GM12878 (cell line): Measurements from ENCODE around the gene MRPS23. TPM values are rescaled to one million over a fixed set of nuclear protein-coding genes. Genes with fewer than 3 reads are reported as not detected.

Experiments
- ATAC-seq: fragments of 200-7000 bp; cut with Tn5 transposase; 3 replicates; pipeline ENCODE4 v1.9.1; 2020; ENCODE audit warnings: mild to moderate bottlenecking, moderate library complexity
- BruUV-seq: library from RNA; stranded (reverse); fragments of 400-500 nt; replicated peaks from 2 replicates; lab custom pipeline; 2021; lab: Mats Ljungman, UMichigan
- CTCF ChIA-PET: fragments of 300-600 bp; sonication (Branson Sonifier 250); formaldehyde crosslinking; extraction: SDS; loops from one replicate; lab custom pipeline; 2021; ENCODE audit warnings: inconsistent platforms; lab: Yijun Ruan, JAX
- POLR2A ChIA-PET: fragments of 350-600 bp; formaldehyde crosslinking; extraction: SDS; loops from one replicate; lab custom pipeline; 2021; ENCODE audit warnings: inconsistent platforms; lab: Charles Lee
- RAD21 ChIA-PET: fragments of 300-600 bp; sonication (Branson Sonifier 250); formaldehyde crosslinking; loops from one replicate; lab custom pipeline; 2023; ENCODE audit warnings: antibody characterized with exemption; ENCODE audit not compliant: unreplicated experiment; lab: Charles Lee
- SMC1A ChIA-PET: fragments of 300-600 bp; sonication (Branson Sonifier 250); formaldehyde crosslinking; loops from one replicate; lab custom pipeline; 2023; ENCODE audit not compliant: unreplicated experiment, uncharacterized antibody; lab: Charles Lee
- DNase-seq: peaks from one replicate; pipeline ENCODE4 v3.0.0-alpha.2; 2011; ENCODE audit warnings: low read depth, low spot score
- FAIRE-seq: peaks from 3 replicates; lab custom pipeline; 2011; peaks lifted over from hg19 to GRCh38; lab: Jason Lieb, UNC
- H2AFZ ChIP-seq: 2 replicates; pipeline ENCODE4 v1.6.0; 2011; ENCODE audit warnings: low read depth, low read length, control low read depth; ENCODE audit not compliant: control insufficient read depth
- H3K27ac ChIP-seq: 2 replicates; pipeline ENCODE4 v1.5.1; 2011; ENCODE audit warnings: control low read depth; ENCODE audit not compliant: control insufficient read depth, insufficient read depth
- H3K27me3 ChIP-seq, 2 experiments: replicated peaks in 1 of 2; 2 replicates each; pipeline versions ENCODE4 v1.6.0 to v1.6.1; 2011; ENCODE audit warnings: low read length in 1 of 2; ENCODE audit not compliant: control insufficient read depth in 2 of 2, insufficient read depth in 2 of 2
- H3K36me3 ChIP-seq, 2 experiments: 2 replicates each; pipeline ENCODE4 v1.5.1; 2011; ENCODE audit warnings: low read length in 1 of 2; ENCODE audit not compliant: control insufficient read depth in 2 of 2, insufficient read depth in 2 of 2
- H3K4me1 ChIP-seq: 2 replicates; pipeline ENCODE4 v1.6.1; 2011; ENCODE audit warnings: mild to moderate bottlenecking, low read length, moderate library complexity, mixed read lengths; ENCODE audit not compliant: control insufficient read depth, insufficient read depth
- H3K4me2 ChIP-seq: 2 replicates; pipeline ENCODE4 v1.6.0; 2011; ENCODE audit warnings: control low read depth; ENCODE audit not compliant: control insufficient read depth, insufficient read depth
- H3K4me3 ChIP-seq: fragments of 200-600 bp; sonication (generic); 2 replicates; pipeline ENCODE4 v1.5.1; 2016
- H3K79me2 ChIP-seq: 2 replicates; pipeline ENCODE4 v1.6.0; 2011; ENCODE audit warnings: low read length; ENCODE audit not compliant: control insufficient read depth, insufficient read depth
- H3K9ac ChIP-seq: 2 replicates; pipeline ENCODE4 v1.8.0; 2011; ENCODE audit warnings: low read length, control low read depth, mixed read lengths; ENCODE audit not compliant: control insufficient read depth, insufficient read depth
- H3K9me3 ChIP-seq: replicated peaks from 3 replicates; pipeline ENCODE4 v1.5.1; 2011; ENCODE audit warnings: mild to moderate bottlenecking, low read length; ENCODE audit not compliant: control insufficient read depth, insufficient read depth
- H4K20me1 ChIP-seq: 2 replicates; pipeline ENCODE4 v1.6.0; 2011; ENCODE audit not compliant: control insufficient read depth, insufficient read depth
- GATAD2B ChIP-seq: fragments of 450-650 bp; conservative IDR thresholded peaks from 2 replicates; pipeline ENCODE4 v1.6.1; 2017; ENCODE audit warnings: low read depth, mild to moderate bottlenecking, moderate library complexity
- HDGF ChIP-seq: fragments of 450-650 bp; IDR thresholded peaks from 2 replicates; pipeline ENCODE4 v1.6.1; 2016; ENCODE audit warnings: antibody characterized with exemption
- JUNB ChIP-seq: IDR thresholded peaks from 2 replicates; pipeline ENCODE4 v1.6.1; 2016; ENCODE audit warnings: antibody characterized with exemption, mild to moderate bottlenecking
- LARP7 ChIP-seq: fragments of 450-650 bp; IDR thresholded peaks from 2 replicates; pipeline ENCODE4 v1.6.1; 2017; ENCODE audit warnings: mild to moderate bottlenecking
- NFIC ChIP-seq: IDR thresholded peaks from 2 replicates; pipeline ENCODE4 v1.6.1; 2012; ENCODE audit warnings: low read depth, mild to moderate bottlenecking, inconsistent platforms, low read length, moderate library complexity
- NFXL1 ChIP-seq: fragments of 450-650 bp; IDR thresholded peaks from 2 replicates; pipeline ENCODE4 v1.6.1; 2017; ENCODE audit warnings: antibody characterized with exemption, mild to moderate bottlenecking, borderline replicate concordance
- RAD21 ChIP-seq: IDR thresholded peaks from 2 replicates; pipeline ENCODE4 v1.6.1; 2011; ENCODE audit warnings: mild to moderate bottlenecking, low read depth, low read length, moderate library complexity; ENCODE audit not compliant: insufficient read depth
- SMARCA5 ChIP-seq: fragments of 450-650 bp; IDR thresholded peaks from 2 replicates; pipeline ENCODE4 v1.6.1; 2017; ENCODE audit warnings: mild to moderate bottlenecking
- SREBF1 ChIP-seq: IDR thresholded peaks from 2 replicates; pipeline ENCODE4 v1.6.1; 2012; ENCODE audit warnings: mild to moderate bottlenecking, low read length
- TCF3 ChIP-seq: IDR thresholded peaks from 2 replicates; pipeline ENCODE4 v1.6.1; 2012; ENCODE audit warnings: low read depth, mild to moderate bottlenecking, low read length, borderline replicate concordance; ENCODE audit not compliant: insufficient read depth
- ZNF24 ChIP-seq: fragments of 450-650 bp; IDR thresholded peaks from 2 replicates; pipeline ENCODE4 v1.6.1; 2017; ENCODE audit warnings: antibody characterized with exemption, mild to moderate bottlenecking
- ZNF274 ChIP-seq: IDR thresholded peaks from one replicate; pipeline ENCODE4 v1.8.0; 2011; ENCODE audit not compliant: insufficient read length, insufficient read depth
- WGBS: methylation state at CpG from one replicate; pipeline ENCODE4 v1.1.6; 2016; ENCODE audit warnings: low lambda C conversion rate; ENCODE audit not compliant: insufficient replicate concordance, insufficient coverage; ENCODE audit errors: missing lambda C conversion rate; 5-methylcytosine and 5-hydroxymethylcytosine counted together
- in situ Hi-C: fragments of 300-500 bp; cut with MboI; formaldehyde crosslinking; loops from 9 replicates; pipeline ENCODE4 v1.14.3; 2018; ENCODE audit warnings: mixed read lengths
- intact Hi-C: fragments of 100-400 bp; cut with micrococcal nuclease; formaldehyde crosslinking; loops from one replicate; pipeline ENCODE4 v1.14.2; 2022; ENCODE audit not compliant: unreplicated experiment
- polyA plus RNA-seq, 11 experiments: library from polyadenylated mRNA; depleted of rRNA in 4 of 11; unstranded in 6 of 11; stranded (reverse) in 5 of 11; fragments of >200 nt; fragmentation: Nextera tagmentation in 4 of 11; fragmentation: Illumina TruSeq in 1 of 11; extraction: Ambion mirVana in 4 of 11; extraction: Trizol in 1 of 11; gene quantifications; 1 replicate in 1 of 11; 2 replicates in 10 of 11; pipeline versions ENCODE4 v1.2.1 to v1.2.3, GENCODE V29; 2011 to 2016; ENCODE audit warnings: inconsistent platforms in 2 of 11, missing spikeins in 2 of 11, low read depth in 1 of 11
- total RNA-seq, 4 experiments: library from RNA; depleted of rRNA in 3 of 4; stranded (reverse); fragments of >200 nt in 3 of 4; fragmentation: Illumina TruSeq in 1 of 4; extraction: Trizol in 1 of 4; gene quantifications; 2 replicates each; pipeline versions ENCODE4 v1.2.1 to v1.2.3, GENCODE V29; 2013 to 2021
- TF ChIP-seq, protein P1 (sequence below), 3 experiments: IDR thresholded peaks in 2 of 3; conservative IDR thresholded peaks in 1 of 3; 2 replicates each; pipeline ENCODE4 v1.5.1; 2011; ENCODE audit warnings: low read depth in 3 of 3, low read length in 3 of 3, mild to moderate bottlenecking in 3 of 3, control low read depth in 2 of 3, moderate library complexity in 2 of 3, inconsistent platforms in 1 of 3, mixed read lengths in 1 of 3; ENCODE audit not compliant: control insufficient read depth in 2 of 3, insufficient read depth in 1 of 3; ENCODE audit errors: extremely low read depth in 1 of 3
- TF ChIP-seq, protein P2 (sequence below): IDR thresholded peaks from 2 replicates; pipeline ENCODE4 v1.6.1; 2012; ENCODE audit warnings: low read depth, low read length, improper control_type of control experiment
- TF ChIP-seq, protein P3 (sequence below): fragments of 450-650 bp; IDR thresholded peaks from 2 replicates; pipeline ENCODE4 v1.6.1; 2017; ENCODE audit warnings: low read depth, mild to moderate bottlenecking, moderate library complexity
- TF ChIP-seq, protein P4 (sequence below): fragments of 450-650 bp; IDR thresholded peaks from 2 replicates; pipeline ENCODE4 v1.6.1; 2017; ENCODE audit warnings: borderline replicate concordance
- TF ChIP-seq, protein P5 (sequence below): fragments of 450-650 bp; IDR thresholded peaks from 2 replicates; pipeline ENCODE4 v1.6.1; 2016; ENCODE audit warnings: mild to moderate bottlenecking

MRPS23 gene
- total and polyA plus RNA-seq, 10 of the 15 experiments (the other 5 are each of a cell fraction or from before 2014, with no cell fraction given) = 65.3 to 237 (median 87.9) TPM

DNA sequence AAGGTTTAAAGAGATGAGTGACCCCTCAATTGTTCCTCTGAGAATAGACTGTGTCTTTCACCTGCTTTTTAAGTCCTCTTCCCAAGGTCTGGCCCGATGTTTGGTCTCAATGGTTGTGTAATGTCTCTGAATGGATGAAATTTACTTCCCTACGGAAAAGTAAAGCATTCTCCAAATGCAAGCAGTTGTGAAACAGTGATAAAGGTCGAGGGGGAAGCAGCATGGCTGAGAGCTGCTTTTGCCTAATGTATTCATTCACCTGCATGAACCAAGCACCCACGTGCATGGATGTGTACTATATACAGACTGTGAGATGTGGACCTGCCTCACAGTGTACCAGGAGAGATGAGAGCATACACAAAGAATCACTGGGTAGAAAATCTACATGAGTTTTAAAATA, 11.4 kb downstream of the MRPS23 start (continued):
- TF ChIP-seq, protein P1, sequence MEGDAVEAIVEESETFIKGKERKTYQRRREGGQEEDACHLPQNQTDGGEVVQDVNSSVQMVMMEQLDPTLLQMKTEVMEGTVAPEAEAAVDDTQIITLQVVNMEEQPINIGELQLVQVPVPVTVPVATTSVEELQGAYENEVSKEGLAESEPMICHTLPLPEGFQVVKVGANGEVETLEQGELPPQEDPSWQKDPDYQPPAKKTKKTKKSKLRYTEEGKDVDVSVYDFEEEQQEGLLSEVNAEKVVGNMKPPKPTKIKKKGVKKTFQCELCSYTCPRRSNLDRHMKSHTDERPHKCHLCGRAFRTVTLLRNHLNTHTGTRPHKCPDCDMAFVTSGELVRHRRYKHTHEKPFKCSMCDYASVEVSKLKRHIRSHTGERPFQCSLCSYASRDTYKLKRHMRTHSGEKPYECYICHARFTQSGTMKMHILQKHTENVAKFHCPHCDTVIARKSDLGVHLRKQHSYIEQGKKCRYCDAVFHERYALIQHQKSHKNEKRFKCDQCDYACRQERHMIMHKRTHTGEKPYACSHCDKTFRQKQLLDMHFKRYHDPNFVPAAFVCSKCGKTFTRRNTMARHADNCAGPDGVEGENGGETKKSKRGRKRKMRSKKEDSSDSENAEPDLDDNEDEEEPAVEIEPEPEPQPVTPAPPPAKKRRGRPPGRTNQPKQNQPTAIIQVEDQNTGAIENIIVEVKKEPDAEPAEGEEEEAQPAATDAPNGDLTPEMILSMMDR (IDR thresholded peaks at IDR 0.05 in 2 of 3, conservative IDR thresholded peaks at IDR 0.05 in 1 of 3; ENCODE audit: control insufficient read depth in 2 of 3, extremely low read depth in 1 of 3, insufficient read depth in 1 of 3, low read depth in 3 of 3, low read length in 3 of 3) = no peak
- TF ChIP-seq RAD21 (no peak), GATAD2B (no peak), ZNF274 (no peak)
- TF ChIP-seq, all 136 proteins: peak for 0

DNA sequence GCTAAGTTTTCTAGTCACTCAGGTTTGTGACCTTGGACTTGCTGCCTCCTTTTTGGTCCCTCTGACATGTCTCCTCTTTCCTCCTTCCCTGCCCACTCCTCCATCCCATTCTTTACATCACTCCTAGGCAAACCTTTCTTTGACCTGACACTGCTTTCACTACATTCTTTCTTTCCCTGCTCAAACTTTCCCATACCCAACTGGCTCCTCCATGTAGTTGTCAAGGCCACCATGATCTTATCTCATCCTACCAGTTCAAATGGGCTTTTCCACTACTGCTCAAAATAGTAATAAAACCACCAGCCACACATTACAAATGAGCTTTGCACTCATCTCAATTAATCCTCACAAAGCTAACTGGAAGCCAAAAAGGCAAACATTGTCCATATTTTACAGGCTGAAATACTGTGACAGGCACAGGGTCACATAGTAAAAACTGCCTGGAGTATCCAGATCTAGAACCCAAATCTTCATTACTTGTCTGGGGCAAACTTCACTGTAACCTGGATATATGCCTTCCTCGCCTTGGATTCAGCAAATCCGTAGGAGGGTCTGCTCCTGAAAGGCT, 14.4 kb downstream of the MRPS23 start:
- H3K27ac ChIP-seq = no peak overlapping the region
- H3K4me2 ChIP-seq = no peak overlapping the region
- no peaks in the 10 kb centered on the region for H3K27me3 ChIP-seq
- ATAC-seq (no peak), FAIRE-seq (no peak), DNase-seq (no peak)
- no peak overlapping the region for H3K4me3 ChIP-seq
- peaks cover 5% of the 10 kb centered on the region; the same call in 1 of the 2 replicates for H3K4me1 ChIP-seq
- H2AFZ ChIP-seq = no peak overlapping the region
- no TSS peak for BruUV-seq
- H3K9me3 ChIP-seq = no peaks in the 10 kb centered on the region
- in situ Hi-C loops = loop anchor here (5.0 kb wide), 1 partner anchor 708 kb away; no protein-coding TSS in a partner anchor
- peaks cover 3 to 8% of the 10 kb centered on the region in 2 experiments; a peak in 3 of 4 replicates for H3K36me3 ChIP-seq
- ChIA-PET RAD21 (no interaction called here), POLR2A (no interaction called here), CTCF (interaction anchor here (1.0 to 4.3 kb wide), 9 partner anchors 9 to 702 kb away, joined by 3 to 28 read pairs (median 21); partner anchors contain the start of genes CCDC182 and MRPS23), SMC1A (interaction anchor here (0.7 kb wide), 1 partner anchor 942 kb away, joined by 3 read pairs; no protein-coding TSS in a partner anchor)
- intact Hi-C loops = no loop called here
- 97% methylated on average over 2 of the region's 2 CpGs for WGBS
- H4K20me1 ChIP-seq = no peaks in the 10 kb centered on the region
- H3K79me2 ChIP-seq = no peaks in the 10 kb centered on the region
- H3K9ac ChIP-seq = no peak overlapping the region
- TF ChIP-seq, protein P2, sequence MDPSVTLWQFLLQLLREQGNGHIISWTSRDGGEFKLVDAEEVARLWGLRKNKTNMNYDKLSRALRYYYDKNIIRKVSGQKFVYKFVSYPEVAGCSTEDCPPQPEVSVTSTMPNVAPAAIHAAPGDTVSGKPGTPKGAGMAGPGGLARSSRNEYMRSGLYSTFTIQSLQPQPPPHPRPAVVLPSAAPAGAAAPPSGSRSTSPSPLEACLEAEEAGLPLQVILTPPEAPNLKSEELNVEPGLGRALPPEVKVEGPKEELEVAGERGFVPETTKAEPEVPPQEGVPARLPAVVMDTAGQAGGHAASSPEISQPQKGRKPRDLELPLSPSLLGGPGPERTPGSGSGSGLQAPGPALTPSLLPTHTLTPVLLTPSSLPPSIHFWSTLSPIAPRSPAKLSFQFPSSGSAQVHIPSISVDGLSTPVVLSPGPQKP = no peak
- TF ChIP-seq, protein P3, sequence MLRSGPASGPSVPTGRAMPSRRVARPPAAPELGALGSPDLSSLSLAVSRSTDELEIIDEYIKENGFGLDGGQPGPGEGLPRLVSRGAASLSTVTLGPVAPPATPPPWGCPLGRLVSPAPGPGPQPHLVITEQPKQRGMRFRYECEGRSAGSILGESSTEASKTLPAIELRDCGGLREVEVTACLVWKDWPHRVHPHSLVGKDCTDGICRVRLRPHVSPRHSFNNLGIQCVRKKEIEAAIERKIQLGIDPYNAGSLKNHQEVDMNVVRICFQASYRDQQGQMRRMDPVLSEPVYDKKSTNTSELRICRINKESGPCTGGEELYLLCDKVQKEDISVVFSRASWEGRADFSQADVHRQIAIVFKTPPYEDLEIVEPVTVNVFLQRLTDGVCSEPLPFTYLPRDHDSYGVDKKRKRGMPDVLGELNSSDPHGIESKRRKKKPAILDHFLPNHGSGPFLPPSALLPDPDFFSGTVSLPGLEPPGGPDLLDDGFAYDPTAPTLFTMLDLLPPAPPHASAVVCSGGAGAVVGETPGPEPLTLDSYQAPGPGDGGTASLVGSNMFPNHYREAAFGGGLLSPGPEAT = no peak
- TF ChIP-seq NFXL1 (no peak), SREBF1 (no peak), HDGF (no peak), TCF3 (no peak), NFIC (no peak), ZNF24 (no peak), LARP7 (no peak), JUNB (no peak), SMARCA5 (no peak)
- TF ChIP-seq, protein P4, sequence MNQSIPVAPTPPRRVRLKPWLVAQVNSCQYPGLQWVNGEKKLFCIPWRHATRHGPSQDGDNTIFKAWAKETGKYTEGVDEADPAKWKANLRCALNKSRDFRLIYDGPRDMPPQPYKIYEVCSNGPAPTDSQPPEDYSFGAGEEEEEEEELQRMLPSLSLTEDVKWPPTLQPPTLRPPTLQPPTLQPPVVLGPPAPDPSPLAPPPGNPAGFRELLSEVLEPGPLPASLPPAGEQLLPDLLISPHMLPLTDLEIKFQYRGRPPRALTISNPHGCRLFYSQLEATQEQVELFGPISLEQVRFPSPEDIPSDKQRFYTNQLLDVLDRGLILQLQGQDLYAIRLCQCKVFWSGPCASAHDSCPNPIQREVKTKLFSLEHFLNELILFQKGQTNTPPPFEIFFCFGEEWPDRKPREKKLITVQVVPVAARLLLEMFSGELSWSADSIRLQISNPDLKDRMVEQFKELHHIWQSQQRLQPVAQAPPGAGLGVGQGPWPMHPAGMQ = no peak
- TF ChIP-seq, protein P5, sequence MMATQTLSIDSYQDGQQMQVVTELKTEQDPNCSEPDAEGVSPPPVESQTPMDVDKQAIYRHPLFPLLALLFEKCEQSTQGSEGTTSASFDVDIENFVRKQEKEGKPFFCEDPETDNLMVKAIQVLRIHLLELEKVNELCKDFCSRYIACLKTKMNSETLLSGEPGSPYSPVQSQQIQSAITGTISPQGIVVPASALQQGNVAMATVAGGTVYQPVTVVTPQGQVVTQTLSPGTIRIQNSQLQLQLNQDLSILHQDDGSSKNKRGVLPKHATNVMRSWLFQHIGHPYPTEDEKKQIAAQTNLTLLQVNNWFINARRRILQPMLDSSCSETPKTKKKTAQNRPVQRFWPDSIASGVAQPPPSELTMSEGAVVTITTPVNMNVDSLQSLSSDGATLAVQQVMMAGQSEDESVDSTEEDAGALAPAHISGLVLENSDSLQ = no peak
